Panc1 (cell line): ENCODE measurements around the gene FYB2.

Experiments used
- CTCF ChIP-seq: fragments of 450-650 bp; IDR thresholded peaks from 2 replicates; pipeline ENCODE4 v1.5.1; 2017; ENCODE audit warnings: mild to moderate bottlenecking
- POLR2AphosphoS5 ChIP-seq: IDR thresholded peaks from 2 replicates; pipeline ENCODE4 v1.6.1; 2012; ENCODE audit warnings: mild to moderate bottlenecking, low read depth, low read length, moderate library complexity
- REST ChIP-seq, 2 experiments: IDR thresholded peaks; 2 replicates each; pipeline ENCODE4 v1.6.1; 2011 to 2012; ENCODE audit warnings: low read depth in 2 of 2, control low read depth in 1 of 2, low read length in 1 of 2, mild to moderate bottlenecking in 1 of 2, moderate library complexity in 1 of 2; ENCODE audit not compliant: insufficient read depth in 1 of 2
- TCF7L2 ChIP-seq: IDR thresholded peaks from 2 replicates; pipeline ENCODE4 v1.6.1; 2011; ENCODE audit warnings: mild to moderate bottlenecking, low read depth, low read length, inconsistent platforms

- TF ChIP-seq CTCF = no peak
- no peak for TF ChIP-seq TCF7L2
- TF ChIP-seq REST (IDR thresholded peaks at IDR 0.05; ENCODE audit: insufficient read depth in 1 of 2, low read depth in 2 of 2, low read length in 1 of 2) = no peak
- no peak for TF ChIP-seq POLR2AphosphoS5
These were observed 47.5 kb downstream of the FYB2 start for GRCh38 chr1:56771717-56772116.
